ENCODE results near the gene NUDT6.
"Not testable (repeated sequence)": the region's sequence is repeated elsewhere in the genome, so short reads cannot be mapped to it uniquely, and the experiment has no call there.

NUDT6 gene

GRCh38 chr4:122844391-122844790 is 78.0 kb downstream of the NUDT6 start:
- not testable (repeated sequence) for DNase-seq (ENCODE audit: low read depth, low spot score); H3K27ac ChIP-seq

- no peak overlapping the region for H3K27ac ChIP-seq
Observed at GRCh38 chr4:122842984-122843531, 79.3 kb downstream of the NUDT6 start.

More at GRCh38 chr4:122842984-122843531, 79.3 kb downstream of the NUDT6 start:
- no peak for DNase-seq (ENCODE audit: low read depth, low spot score)

All from epithelial cell of prostate (primary cell).